PC-9 (cell line): ENCODE data around the gene NDST1.

Experiments used
- EZH2 ChIP-seq: fragments of 200-600 bp; sonication (generic); IDR thresholded peaks from 2 replicates; pipeline ENCODE4 v1.8.0; 2017; ENCODE audit warnings: antibody characterized with exemption, low read depth
- TF ChIP-seq, protein P1 (sequence below): fragments of 200-600 bp; sonication (generic); conservative IDR thresholded peaks from 2 replicates; pipeline ENCODE4 v1.6.1; 2017; ENCODE audit warnings: mixed run types, antibody characterized with exemption, mild to moderate bottlenecking, moderate library complexity

DNA sequence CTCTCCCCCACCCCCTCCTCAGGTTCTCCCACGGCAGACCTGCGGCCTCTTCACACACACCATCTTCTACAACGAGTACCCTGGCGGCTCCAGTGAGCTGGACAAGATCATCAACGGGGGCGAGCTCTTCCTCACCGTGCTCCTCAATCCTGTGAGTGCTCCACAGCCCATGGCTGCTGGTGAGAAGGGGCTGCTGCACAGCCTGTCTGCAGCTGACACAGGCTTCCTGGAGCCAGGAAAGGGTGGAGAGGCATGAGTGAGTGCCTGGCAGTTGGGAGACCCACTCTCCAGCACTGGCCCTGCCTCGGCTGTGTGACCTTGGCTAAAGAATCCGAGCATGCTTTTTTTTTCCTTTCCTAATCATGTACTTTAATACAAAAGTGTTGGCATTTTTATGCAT lies 31.3 kb downstream of the NDST1 start:
- TF ChIP-seq, protein P1, sequence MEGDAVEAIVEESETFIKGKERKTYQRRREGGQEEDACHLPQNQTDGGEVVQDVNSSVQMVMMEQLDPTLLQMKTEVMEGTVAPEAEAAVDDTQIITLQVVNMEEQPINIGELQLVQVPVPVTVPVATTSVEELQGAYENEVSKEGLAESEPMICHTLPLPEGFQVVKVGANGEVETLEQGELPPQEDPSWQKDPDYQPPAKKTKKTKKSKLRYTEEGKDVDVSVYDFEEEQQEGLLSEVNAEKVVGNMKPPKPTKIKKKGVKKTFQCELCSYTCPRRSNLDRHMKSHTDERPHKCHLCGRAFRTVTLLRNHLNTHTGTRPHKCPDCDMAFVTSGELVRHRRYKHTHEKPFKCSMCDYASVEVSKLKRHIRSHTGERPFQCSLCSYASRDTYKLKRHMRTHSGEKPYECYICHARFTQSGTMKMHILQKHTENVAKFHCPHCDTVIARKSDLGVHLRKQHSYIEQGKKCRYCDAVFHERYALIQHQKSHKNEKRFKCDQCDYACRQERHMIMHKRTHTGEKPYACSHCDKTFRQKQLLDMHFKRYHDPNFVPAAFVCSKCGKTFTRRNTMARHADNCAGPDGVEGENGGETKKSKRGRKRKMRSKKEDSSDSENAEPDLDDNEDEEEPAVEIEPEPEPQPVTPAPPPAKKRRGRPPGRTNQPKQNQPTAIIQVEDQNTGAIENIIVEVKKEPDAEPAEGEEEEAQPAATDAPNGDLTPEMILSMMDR = no peak
- TF ChIP-seq EZH2 = no peak
